Measurements from ENCODE around the gene NDUFAF3.

GRCh38 chr3:48985831-48986376 lies 36.0 kb upstream of the NDUFAF3 start:
- no peak for TF ChIP-seq CTCF (IDR thresholded peaks at IDR 0.05; ENCODE audit: extremely low read depth in 1 of 2, insufficient read depth in 1 of 2, low read depth in 1 of 2, low read length in 2 of 2)
- no peak for TF ChIP-seq POLR2A (IDR thresholded peaks at IDR 0.05; ENCODE audit: low read depth, low read length)
- no peak for TF ChIP-seq FOS (IDR thresholded peaks at IDR 0.05; ENCODE audit: borderline replicate concordance, insufficient read depth, low read length)
- TF ChIP-seq GATA2 (IDR thresholded peaks at IDR 0.05; ENCODE audit: insufficient read depth, insufficient read length, low read depth, low read length) = no peak
- no peak for TF ChIP-seq MAX (IDR thresholded peaks at IDR 0.05; ENCODE audit: insufficient read depth, insufficient read length)
- TF ChIP-seq POLR2AphosphoS5 (IDR thresholded peaks at IDR 0.05; ENCODE audit: insufficient read depth, low read depth, low read length) = no peak
- no peak for TF ChIP-seq JUN (IDR thresholded peaks at IDR 0.05; ENCODE audit: borderline replicate concordance, insufficient read depth, insufficient read length, low read depth)
- TF ChIP-seq EZH2 (IDR thresholded peaks at IDR 0.05; ENCODE audit: borderline replicate concordance, low read depth, low read length, severe bottlenecking) = no peak
